Right lobe of liver (tissue), 4 donors: ENCODE results near the gene TBC1D3.
"Not testable (repeated sequence)": the region's sequence is repeated elsewhere in the genome, so short reads cannot be mapped to it uniquely, and the experiment has no call there.

Experiments
- POLR2A ChIP-seq: fragments of 450-650 bp; IDR thresholded peaks from one replicate; pipeline ENCODE4 v1.6.1; 2017; ENCODE audit warnings: antibody characterized with exemption, mild to moderate bottlenecking
- TF ChIP-seq, protein P1 (sequence below), 4 donors: fragments of 200-600 bp in 3 of 4; fragments of 450-650 bp in 1 of 4; IDR thresholded peaks; one replicate each; pipeline versions ENCODE4 v1.5.1 to v1.8.0; 2016 to 2022; ENCODE audit warnings: antibody characterized with exemption in 4 of 4, mild to moderate bottlenecking in 2 of 4
- donor health status: DM: no; HTN: no; CAD: no.
- donor health status: DM: no; HTN: no; CAD: no.
- donor health status: DM: no; HTN: yes; CAD: no.

DNA sequence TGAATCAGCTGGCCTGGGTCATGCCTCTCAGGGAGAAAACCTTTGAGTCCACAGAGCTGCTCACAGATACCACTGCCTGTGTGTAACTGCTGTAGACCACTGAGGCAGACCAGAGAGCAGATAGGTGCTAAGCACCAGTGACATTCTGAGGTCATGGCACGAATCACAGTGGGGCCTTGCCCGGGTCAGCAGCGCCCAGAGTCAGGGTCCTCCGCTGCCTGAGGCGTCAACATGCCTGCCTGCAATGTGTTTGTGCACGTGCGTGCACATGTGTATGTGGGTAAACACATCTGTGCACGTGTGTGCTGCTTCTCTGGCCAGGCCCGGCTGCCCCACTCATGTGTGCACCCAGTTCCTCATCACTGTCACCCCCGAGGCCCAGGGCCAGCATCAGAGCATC lies at the start of gene TBC1D3:
- TF ChIP-seq, protein P1, sequence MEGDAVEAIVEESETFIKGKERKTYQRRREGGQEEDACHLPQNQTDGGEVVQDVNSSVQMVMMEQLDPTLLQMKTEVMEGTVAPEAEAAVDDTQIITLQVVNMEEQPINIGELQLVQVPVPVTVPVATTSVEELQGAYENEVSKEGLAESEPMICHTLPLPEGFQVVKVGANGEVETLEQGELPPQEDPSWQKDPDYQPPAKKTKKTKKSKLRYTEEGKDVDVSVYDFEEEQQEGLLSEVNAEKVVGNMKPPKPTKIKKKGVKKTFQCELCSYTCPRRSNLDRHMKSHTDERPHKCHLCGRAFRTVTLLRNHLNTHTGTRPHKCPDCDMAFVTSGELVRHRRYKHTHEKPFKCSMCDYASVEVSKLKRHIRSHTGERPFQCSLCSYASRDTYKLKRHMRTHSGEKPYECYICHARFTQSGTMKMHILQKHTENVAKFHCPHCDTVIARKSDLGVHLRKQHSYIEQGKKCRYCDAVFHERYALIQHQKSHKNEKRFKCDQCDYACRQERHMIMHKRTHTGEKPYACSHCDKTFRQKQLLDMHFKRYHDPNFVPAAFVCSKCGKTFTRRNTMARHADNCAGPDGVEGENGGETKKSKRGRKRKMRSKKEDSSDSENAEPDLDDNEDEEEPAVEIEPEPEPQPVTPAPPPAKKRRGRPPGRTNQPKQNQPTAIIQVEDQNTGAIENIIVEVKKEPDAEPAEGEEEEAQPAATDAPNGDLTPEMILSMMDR (IDR thresholded peaks at IDR 0.05) = not testable (repeated sequence)
- TF ChIP-seq POLR2A = not testable (repeated sequence)
